ENCODE results near the gene SPEM1.
"Not testable (repeated sequence)": the region's sequence is repeated elsewhere in the genome, so short reads cannot be mapped to it uniquely, and the experiment has no call there.

Gene SPEM1

DNA sequence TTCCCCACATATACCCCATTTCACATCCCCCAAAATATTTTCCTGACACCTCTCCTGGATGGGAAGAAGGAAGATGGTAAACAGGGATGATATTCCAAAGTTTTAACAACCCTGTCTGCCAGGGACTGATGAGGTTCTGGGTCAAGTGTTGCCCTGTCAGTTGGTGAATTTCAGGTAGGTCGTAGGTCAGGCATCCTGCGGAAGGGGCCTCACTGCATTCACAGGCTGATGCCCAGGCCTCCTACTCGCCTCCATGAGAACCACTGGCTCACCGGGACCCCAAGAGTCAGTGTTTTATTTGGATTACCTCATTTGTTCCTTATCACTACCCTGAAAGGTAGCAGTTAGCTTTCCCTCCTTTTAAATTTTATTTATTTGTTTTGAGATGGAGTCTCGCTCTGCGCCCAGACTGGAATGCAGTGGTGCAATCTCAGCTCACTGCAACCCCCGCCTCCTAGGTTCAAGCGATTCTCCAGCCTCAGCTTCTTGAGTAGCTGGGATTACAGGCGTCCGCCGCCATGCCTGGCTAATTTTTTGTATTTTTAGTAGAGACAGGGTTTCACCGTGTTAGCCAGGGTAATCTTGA, 48.8 kb downstream of the SPEM1 start:
- no peak for DNase-seq (ENCODE audit: low spot score)

DNA sequence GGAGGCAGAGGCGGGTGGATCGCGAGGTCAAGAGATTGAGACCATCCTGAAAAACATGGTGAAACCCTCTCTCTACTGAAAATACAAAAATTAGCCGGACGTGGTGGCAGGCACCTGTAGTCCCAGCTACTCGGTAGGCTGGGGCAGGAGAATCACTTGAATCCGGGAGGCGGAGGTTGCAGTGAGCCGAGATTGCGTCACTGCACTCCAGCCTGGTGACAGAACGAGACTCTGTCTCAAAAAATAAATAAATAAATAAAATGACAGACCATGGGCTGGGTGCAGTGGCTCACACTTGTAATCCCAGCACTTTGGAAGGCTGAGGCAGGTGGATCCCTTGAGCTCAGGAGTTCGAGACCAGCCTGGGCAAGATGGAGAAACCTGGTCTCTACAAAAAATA, 49.7 kb downstream of the SPEM1 start:
- not testable (repeated sequence) for DNase-seq (ENCODE audit: low spot score)

DNA sequence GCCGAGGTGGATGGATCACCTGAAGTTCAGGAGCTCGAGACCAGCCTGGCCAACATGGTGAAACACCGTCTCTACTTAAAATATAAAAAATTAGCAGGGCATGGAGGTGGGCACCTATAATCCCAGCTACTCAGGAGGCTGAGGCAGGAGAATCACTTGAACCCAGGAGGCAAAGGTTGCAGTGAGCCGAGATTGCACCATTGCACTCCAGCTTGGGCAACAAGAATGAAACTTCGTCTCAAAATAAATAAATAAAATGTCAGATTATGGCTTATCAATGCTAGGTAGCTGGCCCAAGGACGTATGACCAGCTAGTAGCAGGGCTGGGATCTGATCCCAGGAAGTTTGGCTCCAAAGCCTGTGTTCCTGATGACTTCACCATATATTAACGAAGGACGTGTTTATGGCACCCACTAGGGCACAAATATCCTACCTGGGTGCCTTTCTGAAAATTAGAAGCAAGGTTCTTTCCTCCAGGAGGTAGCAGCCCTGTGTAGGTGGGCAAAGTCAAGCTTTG, 50.4 kb downstream of the SPEM1 start:
- DNase-seq (ENCODE audit: low spot score): not testable (repeated sequence)

Measured in SK-N-DZ (cell line).